Stimulated activated CD8-positive, alpha-beta memory T cell treated with anti-CD3 and anti-CD28 coated beads, Interleukin-15, amount 100 ng/mL, for 48 hours (primary cell): ENCODE measurements around the gene CXCR6.

Experiments
- DNase-seq, 2 donors: peaks; one replicate each; pipeline ENCODE4 v3.0.0-alpha.2; 2020; ENCODE audit warnings: low read depth in 2 of 2

The CXCR6 gene

DNA sequence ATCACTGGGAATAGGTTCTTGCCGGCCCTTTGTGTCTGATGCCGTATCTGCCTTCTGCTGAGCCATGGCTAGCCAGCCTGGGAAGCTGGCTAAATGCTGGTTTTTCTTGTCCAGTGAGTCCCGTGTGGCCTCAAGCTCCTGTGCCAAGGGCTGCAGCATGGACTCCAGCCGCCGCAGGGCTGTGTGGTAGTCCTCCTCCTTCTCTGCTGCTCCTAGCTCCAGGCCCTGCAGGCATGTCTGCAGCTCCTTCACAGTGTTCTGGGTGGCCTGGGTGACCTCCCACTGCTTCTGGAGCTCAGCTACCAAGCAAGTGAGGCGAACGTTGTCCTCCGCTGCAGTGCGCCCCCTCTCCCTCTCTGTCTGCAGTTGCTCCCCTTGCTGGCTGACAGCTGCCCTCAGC, 24.9 kb downstream of the CXCR6 start:
- no peak for DNase-seq

DNA sequence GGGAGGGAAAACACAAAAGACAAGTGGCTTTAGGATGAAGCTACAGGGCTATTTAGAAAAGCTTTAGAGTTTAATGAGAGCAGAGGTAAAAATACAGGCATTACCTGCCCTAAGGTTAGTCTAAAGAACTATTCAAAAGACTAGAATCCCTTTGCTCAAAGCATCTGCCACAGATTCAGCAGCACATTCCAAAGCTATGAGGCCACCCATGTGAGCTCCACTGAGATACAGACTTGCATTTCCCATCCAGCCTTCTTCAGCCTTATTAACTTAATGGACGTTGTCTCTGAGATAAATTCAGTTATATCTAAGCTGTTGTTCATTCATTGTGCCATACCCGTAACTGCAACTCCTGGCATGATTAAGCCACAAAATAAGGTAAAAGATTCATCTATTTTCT, 25.4 kb downstream of the CXCR6 start:
- DNase-seq: no peak

DNA sequence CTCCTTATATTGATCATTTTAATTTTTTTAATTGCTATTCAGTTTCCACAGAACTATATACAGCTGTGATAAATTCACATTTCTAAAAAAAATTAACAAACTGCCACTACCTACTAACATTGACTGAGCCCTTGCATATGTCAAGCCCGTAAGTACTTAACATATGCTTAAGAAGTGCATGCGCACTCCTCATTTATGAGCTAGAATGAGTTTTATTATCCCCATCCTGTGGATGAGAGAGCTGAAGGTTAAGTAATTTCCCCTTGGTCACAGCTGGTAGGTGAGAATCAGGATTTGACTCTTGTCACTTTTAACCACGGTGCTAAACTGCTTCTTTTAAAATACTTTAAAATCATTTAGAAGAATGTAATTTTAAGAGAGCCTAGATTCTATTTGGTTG, 25.9 kb downstream of the CXCR6 start:
- no peak for DNase-seq

DNA sequence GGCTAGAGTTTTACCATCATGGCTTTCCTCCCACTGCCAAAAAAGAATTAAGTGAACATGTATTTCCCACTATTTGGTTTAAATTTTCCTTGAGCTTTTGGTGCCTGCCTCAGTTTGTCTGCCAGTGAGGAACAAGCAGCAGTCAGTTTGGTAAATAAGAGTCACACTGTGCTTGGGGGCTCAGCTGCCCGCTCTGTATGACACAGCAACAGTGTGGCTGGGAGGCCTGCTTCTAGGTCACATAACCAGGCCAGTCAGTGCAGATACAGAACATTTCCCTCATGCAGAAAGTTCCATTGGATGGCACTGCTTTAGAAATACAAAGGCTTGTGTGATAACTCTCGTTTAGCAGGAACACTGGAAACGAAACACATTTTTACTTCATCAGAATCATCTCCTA, 26.7 kb downstream of the CXCR6 start:
- DNase-seq: no peak

DNA sequence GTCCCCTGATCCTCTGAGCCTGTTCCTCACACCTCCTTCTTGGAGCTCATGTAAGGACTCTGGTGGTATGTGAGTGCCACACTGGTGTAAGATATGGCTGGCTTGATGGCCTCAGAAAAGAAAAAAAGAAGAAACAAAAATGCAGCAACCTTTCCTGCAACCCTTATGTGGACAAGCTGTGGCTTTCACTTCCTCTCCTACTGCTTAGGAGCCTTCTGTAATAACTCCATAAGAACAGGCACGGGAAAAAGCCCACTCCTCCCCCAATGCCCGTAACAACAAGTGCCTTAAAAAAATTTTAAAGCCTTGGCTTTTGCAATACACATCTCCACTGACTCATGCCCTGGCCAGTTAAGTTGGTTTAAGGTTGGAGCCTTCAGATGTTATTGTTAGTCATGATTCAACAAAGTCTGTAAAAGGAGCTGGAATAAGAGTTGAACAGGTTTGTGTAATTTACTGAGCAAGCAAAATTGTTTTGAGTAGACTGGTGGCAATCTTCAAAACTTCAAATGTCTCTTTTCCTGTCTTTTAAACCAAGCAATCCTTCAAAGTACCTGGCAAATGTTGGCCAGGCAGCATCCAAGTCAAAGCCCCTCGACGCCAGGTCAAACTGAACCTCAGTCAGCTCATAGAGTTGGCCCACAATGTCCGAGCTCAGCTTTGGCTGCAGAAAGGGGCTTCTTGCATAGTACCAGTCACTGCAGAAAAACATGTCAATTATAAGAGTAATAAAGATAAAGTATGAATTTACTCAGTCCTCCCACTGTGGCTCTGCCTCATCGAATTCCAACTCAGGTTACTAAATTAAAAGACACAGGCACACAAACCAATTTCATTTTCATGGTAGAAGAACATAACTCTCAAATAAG, 29.5 kb downstream of the CXCR6 start:
- DNase-seq: no peak

DNA sequence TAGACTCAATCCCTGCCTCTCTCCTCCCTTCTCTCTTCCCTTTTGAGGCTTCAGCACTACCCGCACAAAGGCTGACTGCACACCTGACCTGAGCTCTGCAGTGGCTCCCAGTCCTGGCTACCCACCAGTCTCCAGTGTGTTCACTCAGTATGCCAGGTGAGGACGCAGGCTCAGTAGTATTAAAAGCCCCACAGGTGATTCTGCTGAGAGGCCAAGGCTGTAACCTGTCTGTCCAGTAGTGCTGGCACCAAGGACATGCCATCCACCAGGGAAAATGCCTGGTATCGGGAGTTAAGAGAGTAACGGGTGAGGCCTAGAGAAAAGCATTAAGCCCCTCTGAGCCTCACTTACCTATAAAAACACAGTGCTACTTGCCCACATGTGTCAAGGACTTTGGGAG, 31.4 kb downstream of the CXCR6 start:
- DNase-seq: no peak

DNA sequence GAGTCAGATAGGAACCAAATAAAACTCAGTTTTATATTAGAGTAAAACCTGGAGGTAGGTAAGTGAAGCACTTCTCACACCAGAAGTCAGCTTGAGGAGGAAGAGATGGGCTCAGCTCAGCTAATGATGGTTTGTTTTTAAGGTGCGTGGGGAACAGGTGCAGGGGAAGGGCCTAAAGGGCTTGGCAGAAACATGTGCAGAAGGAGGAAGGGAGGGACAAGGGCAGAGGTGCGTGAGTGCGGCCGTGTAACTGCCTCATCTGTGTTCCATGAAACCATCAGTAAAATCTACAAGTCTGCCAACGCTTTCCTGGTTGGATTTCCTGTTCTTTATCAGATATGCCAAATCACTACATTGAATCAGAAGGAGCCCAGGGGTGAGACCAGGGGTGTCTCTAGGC, 32.4 kb downstream of the CXCR6 start:
- DNase-seq: no peak

DNA sequence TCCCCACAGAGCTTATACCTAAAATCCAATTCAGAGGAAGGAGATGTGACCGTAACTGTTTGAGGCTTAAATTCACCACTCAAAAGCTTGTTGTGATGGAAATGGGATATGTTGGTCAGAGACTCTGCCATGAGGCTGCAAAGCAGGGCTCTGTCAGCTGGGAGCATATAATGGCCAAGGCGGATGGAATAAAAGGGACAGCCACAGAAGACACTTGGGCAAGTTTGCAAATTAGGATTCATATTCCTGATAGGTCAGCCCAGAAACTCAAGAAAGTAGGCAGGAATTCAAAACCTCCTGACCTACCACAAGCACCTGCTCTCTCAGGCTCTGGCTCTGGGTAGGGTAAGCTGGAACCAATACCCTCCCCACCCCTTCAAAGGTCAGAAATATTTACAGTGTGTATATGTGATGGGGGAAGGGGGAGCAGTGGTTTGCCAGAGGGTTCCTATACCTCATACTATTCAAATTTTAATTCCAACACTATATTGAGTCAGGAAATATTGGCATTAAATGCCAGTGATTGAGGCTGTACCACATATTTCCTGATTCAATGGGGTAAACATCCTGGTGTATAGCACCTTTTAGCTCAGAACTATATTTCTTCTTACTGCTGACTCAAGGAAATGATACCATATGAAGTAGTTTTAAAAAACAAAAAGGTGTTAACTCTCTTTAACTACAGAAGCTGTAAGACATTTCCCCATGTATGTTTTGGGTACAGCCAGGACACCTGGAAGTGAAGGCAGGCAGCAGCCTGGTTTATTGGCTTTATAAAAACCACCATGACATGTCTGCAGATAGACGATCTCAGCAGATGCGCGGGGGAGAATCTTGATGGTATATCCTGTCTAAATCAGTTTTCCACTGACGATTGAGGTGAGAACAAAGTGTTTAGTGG, 33.2 kb downstream of the CXCR6 start:
- no peak for DNase-seq

DNA sequence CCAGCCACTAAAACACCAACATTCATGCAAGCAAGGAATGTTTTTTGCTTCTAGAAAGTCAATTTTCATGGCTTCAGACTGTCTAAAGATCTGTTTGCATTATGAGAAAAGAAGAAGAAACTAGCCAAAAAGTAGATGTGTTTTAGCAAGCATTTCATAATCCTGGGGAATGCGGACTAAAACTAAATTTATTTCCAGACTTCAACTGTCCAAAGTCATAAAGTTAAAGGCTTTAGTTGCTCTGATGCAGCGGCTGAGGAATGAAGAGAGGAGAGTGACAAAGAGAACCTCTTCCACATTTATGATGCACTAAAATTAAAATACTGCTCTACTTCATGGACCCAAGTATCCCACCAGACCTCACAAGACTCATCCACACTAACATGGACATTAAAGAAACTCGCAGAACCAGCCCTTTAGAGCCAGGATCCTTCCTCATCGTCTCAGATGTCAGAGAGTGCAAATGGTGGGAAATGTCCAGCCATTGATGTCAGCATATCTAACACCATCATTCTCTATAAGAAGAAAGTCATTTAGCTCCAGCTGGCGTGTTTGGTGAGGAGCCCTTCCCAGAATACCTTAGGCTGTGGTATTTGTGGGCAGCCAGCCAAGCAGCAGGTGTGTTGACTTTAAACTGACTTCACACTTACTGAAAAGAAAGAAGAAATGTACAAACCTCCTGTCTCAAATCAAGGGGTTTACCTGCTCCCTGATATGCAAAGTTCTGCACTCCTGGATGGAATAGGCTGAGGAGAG, 34.9 kb downstream of the CXCR6 start:
- DNase-seq: peak in 1 of 2 donors; percentile 57

DNA sequence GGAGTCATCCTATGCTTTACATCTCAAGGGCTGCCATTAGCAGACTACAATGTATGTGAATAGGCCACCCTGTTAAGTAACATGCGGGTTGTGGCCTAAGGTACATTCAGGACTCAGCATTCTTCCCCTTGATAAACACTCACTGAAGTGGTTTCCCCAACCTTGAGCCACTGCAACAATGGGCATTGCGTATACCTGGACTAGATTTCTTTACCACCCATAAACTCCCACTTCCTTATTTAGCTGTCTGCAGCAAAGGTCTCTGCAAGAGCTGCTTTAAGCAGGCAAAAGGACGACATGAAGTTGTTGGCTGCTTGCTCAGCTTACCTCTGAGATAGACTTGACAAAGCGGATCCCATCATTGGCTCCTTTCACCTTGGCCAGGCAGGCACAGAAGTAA, 36.1 kb downstream of the CXCR6 start:
- DNase-seq: no peak

DNA sequence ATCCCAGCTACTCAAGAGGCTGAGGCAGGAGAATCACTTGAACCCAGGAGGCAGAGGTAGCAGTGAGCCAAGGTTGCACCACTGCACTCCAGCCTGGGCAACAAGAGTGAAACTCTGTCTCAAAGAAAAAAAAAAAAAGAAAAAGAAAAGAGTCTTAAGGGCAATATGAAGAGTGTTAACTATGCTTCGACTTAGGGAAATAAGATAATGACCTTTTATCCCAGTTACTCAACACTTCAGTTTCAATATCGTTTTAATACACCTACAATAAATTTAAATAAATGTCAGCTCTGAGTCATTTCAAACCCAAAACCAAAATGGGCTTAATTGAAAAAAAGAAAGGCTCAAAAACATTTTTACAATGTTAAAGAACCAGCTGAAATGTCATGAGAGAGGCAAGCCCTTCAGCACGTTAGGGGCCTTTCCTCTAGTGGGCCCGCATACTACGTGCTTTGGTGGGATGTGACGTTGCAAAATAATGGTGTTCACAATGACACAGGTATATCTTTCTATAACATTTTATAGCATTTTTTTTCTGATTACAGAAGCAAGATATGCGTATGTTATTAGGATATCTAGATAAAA, 37.1 kb downstream of the CXCR6 start:
- DNase-seq: no peak

DNA sequence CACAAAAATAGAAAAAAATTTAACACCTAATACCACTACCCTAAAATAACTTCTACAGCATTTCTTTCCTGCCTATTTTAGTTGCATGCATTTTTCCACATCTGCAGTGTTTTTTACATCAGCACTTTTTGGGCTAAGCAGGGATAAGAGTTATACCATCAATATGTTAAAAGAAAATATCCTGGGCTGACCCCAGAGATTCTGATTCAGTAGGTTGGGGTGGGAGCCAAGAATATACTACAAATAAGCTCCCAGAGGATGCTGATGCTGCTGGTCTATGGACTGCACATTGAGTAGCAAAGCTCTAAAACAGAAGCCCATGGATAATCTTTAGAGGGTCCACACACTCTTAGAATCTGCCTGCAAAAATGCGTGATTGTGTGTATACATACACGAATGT, 37.6 kb downstream of the CXCR6 start:
- DNase-seq: no peak

DNA sequence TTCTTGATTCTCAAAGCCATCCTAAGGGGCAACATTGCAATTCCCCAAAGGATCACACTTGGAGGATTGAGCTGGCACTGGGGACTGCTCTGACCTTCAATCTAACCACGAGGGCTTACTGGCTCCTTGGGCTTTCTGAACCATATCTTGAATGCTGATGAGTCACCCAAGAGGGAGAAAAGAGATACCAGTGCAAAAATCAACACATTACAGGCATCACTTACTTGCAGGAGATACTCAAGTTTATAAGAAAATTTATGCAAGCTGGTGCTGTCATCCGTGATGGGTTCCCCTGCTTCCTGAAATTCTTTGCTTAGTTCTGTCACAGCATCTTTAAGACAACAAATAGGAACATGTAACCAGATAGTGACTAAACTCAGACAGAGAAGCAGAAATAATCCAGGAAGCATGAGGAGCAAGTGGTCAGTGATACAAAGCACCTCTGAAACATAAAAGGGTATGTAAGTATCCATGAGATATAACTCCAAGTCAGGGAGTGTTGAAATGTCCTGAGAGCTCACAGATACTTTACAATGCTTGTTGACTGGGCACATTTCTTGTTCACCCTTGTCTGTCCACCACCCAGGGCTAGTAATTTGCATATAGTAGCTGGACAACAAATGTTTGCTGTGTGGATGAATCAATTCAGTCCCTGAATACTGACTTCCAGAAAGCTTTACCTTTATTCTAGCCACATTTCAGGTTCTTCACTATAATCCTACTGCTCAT, 38.2 kb downstream of the CXCR6 start:
- DNase-seq: no peak

DNA sequence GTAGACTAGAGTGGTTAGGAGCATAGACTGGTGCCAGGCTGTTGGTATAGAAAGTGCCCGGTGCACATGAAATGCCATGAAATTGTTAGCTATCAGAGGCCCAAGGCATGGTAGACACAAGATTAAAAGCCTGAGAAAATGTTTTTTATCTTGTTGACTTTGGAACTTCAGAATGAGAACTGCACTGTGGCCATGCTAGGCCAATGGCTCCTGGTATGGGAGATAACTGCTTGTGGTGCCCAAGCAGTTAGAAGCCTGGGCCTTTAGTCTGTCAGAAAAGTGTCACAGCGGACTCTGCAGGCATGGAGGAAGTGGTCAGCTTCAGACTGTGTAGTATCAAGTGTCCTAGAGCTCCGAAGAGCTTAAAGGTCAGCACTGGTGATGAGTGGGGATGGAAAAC, 40.5 kb downstream of the CXCR6 start:
- no peak for DNase-seq

DNA sequence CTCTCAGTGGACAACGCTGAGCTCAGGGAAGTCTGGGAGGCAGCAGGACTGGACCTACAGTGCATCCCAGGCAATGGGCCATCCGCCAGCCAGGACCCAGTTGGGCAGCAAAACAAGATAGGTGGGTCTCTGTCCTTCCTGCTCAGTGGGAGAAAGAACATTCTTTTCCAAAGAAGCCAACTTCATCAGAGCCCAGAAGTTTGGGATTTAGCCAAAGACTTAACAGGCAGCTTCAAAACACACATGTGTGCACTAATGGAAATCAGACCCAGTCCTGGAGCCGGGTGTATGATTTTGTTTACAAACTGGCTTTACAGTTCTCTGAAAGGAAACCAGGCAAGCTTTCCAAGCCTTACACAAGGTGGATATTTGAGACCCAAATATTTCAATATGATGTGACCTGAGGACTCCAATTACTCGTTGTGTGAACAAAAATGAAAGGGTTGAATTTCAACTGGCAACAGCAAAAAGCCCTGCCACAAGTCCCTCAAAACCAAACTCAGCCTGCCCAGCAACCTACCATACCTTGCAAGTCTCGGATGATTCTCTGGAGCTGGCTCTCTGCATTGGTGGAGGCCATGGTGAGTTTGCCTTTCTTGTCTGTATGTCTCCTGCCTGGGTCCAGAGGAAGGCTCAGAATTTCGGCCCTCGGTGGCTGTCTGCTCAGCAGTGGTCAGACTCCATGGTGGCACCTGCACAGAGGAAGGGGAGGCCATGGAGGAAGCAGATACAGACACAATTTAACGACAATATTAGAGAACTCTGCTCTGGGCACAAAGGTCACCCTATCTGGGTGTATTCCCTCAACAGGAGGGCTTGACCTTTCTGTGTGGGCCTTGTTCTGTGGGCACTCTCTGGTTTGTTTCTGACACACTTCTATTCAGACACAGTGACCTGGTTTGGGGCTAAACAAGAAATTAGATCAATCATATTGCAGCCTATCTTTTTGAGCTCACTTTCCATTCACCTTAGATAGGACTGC, 41.4 kb downstream of the CXCR6 start:
- no peak for DNase-seq

DNA sequence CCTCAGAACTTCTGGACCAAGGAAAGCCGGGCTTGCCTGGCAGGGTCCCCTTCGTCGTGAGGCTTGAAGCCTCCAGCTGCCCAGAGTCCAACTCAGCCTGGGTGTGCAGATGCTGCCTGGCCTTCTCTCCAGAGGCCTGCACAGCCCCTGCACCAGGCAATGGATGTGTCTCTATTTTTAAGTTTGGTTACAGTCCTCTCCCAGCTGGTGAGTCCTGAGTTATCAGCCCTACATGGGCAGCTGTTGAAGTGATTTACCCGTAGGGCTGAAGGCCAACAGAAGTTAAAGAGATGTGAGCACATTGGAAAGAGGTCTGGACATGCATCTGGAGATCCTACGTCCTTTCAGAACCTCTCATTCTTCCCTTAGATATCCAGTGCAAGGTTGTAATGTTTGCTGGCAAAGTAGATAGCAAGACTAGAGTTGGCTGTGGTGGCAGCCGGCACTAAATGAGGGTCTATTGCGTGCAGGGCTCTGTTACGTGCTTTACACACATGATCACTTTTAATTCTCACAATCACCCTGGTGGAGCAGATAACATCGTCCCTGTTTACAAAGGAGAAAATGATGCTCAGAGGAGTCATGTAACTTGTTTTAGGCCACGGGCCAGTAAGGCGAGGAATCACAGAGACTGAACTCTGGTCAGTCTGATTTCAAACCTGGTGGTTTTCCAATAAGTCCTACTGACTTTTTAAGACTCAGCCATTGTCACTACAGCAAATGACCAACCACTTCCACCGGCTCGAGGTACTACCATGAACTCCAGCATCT, 42.5 kb downstream of the CXCR6 start:
- DNase-seq: no peak

DNA sequence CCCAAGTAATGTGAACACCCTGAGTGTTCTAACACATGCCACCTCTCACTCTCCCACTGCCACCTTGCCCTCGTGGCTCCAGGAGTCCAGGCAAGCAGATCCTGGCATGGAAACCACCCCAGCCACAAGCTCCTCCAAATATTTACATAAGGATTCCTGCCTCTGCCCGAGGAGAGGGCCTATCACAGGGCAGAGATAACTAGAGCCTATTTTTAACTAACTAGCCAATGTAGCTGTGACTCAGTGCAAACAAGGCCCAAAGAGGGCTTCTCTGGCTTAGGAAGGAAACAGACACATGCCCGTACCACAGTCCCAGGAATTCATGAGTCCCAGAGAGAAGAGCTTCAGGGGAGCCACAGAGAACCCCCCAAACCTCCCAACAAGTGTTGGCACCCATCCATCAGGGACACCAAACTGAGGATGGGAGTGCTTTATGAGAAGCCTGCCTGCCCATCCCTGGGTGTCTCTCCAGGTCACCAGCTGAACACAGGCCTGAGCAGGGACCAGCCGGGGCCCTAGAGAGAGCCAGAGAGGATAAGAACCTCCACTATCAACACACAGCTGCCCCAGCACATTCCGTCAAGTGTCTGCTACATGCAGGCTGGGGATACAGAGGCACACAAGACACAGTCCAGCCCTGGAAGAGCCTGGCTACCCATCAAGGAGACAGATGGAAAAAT, 43.2 kb downstream of the CXCR6 start:
- DNase-seq: no peak
